IMR-90 (cell line): ENCODE measurements around the gene SIK2. TPM values are rescaled to one million over a fixed set of nuclear protein-coding genes. Genes with fewer than 3 reads are reported as not detected.
A peak's percentile ranks its signal among the peaks of the same experiment; 100 is the strongest.

Source experiments
- ATAC-seq: fragments of 200-7000 bp; cut with Tn5 transposase; 2 replicates; pipeline ENCODE4 v1.9.1; 2020; ENCODE audit warnings: low read depth, mild to moderate bottlenecking, moderate library complexity
- BruUV-seq: library from RNA; stranded (reverse); fragments of 400-500 nt; replicated peaks from 2 replicates; lab custom pipeline; 2021; lab: Mats Ljungman, UMichigan
- CTCF ChIA-PET: fragments of 300-600 bp; formaldehyde crosslinking; extraction: SDS; loops from one replicate; lab custom pipeline; 2021; ENCODE audit warnings: antibody characterized with exemption; lab: Yijun Ruan, JAX
- POLR2A ChIA-PET: fragments of 300-600 bp; sonication (Branson Sonifier 250); formaldehyde crosslinking; loops from one replicate; lab custom pipeline; 2022; ENCODE audit warnings: antibody characterized with exemption; ENCODE audit not compliant: unreplicated experiment; lab: Charles Lee
- DNase-seq: peaks from one replicate; pipeline ENCODE4 v3.0.0; 2013
- H2AFZ ChIP-seq: replicated peaks from 2 replicates; pipeline ENCODE3; 2013; ENCODE audit warnings: low read length, mild to moderate bottlenecking; ENCODE audit not compliant: poor library complexity
- H2AK5ac ChIP-seq: 2 replicates; pipeline ENCODE4 v1.6.1; 2013; ENCODE audit warnings: low read depth, low read length, inconsistent platforms
- H2AK9ac ChIP-seq: replicated peaks from 2 replicates; pipeline ENCODE3; 2013; ENCODE audit warnings: mild to moderate bottlenecking, low read depth, low read length, moderate library complexity; ENCODE audit not compliant: poor library complexity
- H2BK120ac ChIP-seq: 2 replicates; pipeline ENCODE4 v1.6.1; 2013; ENCODE audit warnings: low read depth, low read length, inconsistent platforms
- H2BK15ac ChIP-seq: 3 replicates; pipeline ENCODE4 v1.6.1; 2013; ENCODE audit warnings: low read depth, low read length, inconsistent platforms
- H2BK20ac ChIP-seq: 2 replicates; pipeline ENCODE4 v1.6.1; 2013; ENCODE audit warnings: low read depth, mild to moderate bottlenecking, inconsistent platforms, low read length, moderate library complexity
- H2BK5ac ChIP-seq: 2 replicates; pipeline ENCODE4 v1.6.1; 2013; ENCODE audit warnings: mild to moderate bottlenecking, low read depth, low read length, inconsistent platforms; ENCODE audit not compliant: poor library complexity, severe bottlenecking
- H3K14ac ChIP-seq: replicated peaks from 2 replicates; pipeline ENCODE4 v1.6.1; 2013; ENCODE audit warnings: low read depth, low read length, inconsistent platforms
- H3K18ac ChIP-seq: 2 replicates; pipeline ENCODE4 v1.6.1; 2013; ENCODE audit warnings: low read depth, low read length, control low read depth
- H3K23ac ChIP-seq: 2 replicates; pipeline ENCODE4 v1.6.1; 2013; ENCODE audit warnings: low read depth, low read length, inconsistent platforms
- H3K27ac ChIP-seq: 2 replicates; pipeline ENCODE4 v1.5.1; 2013; ENCODE audit warnings: mild to moderate bottlenecking, control low read depth, low read length; ENCODE audit not compliant: insufficient read depth
- H3K27me3 ChIP-seq: 2 replicates; pipeline ENCODE4 v1.6.1; 2013; ENCODE audit warnings: low read length; ENCODE audit not compliant: control insufficient read depth, insufficient read depth
- H3K36me3 ChIP-seq: 2 replicates; pipeline ENCODE4 v1.6.1; 2013; ENCODE audit warnings: low read length, mixed read lengths; ENCODE audit not compliant: control insufficient read depth, insufficient read depth
- H3K4ac ChIP-seq: 2 replicates; pipeline ENCODE4 v1.6.1; 2013; ENCODE audit warnings: low read depth, low read length, inconsistent platforms
- H3K4me1 ChIP-seq: 2 replicates; pipeline ENCODE4 v1.6.1; 2013; ENCODE audit warnings: low read length, mixed read lengths; ENCODE audit not compliant: control insufficient read depth, insufficient read depth
- H3K4me2 ChIP-seq: 2 replicates; pipeline ENCODE4 v1.6.1; 2013; ENCODE audit warnings: low read depth, mild to moderate bottlenecking, control low read depth, low read length, moderate library complexity
- H3K4me3 ChIP-seq: 2 replicates; pipeline ENCODE4 v1.5.1; 2013; ENCODE audit warnings: low read depth, mild to moderate bottlenecking, control low read depth, low read length, moderate library complexity; ENCODE audit not compliant: insufficient read depth
- H3K56ac ChIP-seq: 2 replicates; pipeline ENCODE4 v1.6.1; 2013; ENCODE audit warnings: low read length, inconsistent platforms; ENCODE audit not compliant: insufficient read depth; ENCODE audit errors: extremely low read depth
- H3K79me1 ChIP-seq, 2 experiments: 2 replicates each; pipeline ENCODE4 v1.6.1; 2013; ENCODE audit warnings: low read length in 2 of 2, inconsistent platforms in 1 of 2, low read depth in 1 of 2
- H3K9ac ChIP-seq: 2 replicates; pipeline ENCODE4 v1.6.1; 2013; ENCODE audit warnings: low read depth, low read length, control low read depth
- H3K9me1 ChIP-seq: 2 replicates; pipeline ENCODE4 v1.6.1; 2013; ENCODE audit warnings: low read length, inconsistent platforms; ENCODE audit not compliant: insufficient read depth
- H3K9me3 ChIP-seq: 2 replicates; pipeline ENCODE4 v1.6.1; 2013; ENCODE audit warnings: low read length; ENCODE audit not compliant: control insufficient read depth, insufficient read depth
- H4K20me1 ChIP-seq: 2 replicates; pipeline ENCODE4 v1.6.1; 2013; ENCODE audit warnings: low read length, inconsistent platforms; ENCODE audit not compliant: insufficient read depth
- H4K5ac ChIP-seq: 2 replicates; pipeline ENCODE4 v1.6.1; 2013; ENCODE audit warnings: mild to moderate bottlenecking, low read depth, low read length, control low read depth
- H4K8ac ChIP-seq, 2 experiments: 2 replicates each; pipeline ENCODE4 v1.6.1; 2013; ENCODE audit warnings: low read depth in 2 of 2, low read length in 2 of 2, control low read depth in 1 of 2, inconsistent platforms in 1 of 2
- H4K91ac ChIP-seq: 2 replicates; pipeline ENCODE4 v1.6.1; 2013; ENCODE audit warnings: low read depth, low read length, inconsistent platforms; ENCODE audit not compliant: insufficient read depth
- BHLHE40 ChIP-seq: fragments of 150-350 bp; IDR thresholded peaks from 2 replicates; pipeline ENCODE4 v1.6.1; 2016; ENCODE audit warnings: mild to moderate bottlenecking, low read depth, low read length
- CEBPB ChIP-seq: IDR thresholded peaks from 2 replicates; pipeline ENCODE4 v1.6.1; 2012; ENCODE audit warnings: low read depth, low read length, improper control_type of control experiment
- CHD1 ChIP-seq: IDR thresholded peaks from 2 replicates; pipeline ENCODE4 v1.6.1; 2012; ENCODE audit warnings: low read depth, low read length, improper control_type of control experiment
- CTCF ChIP-seq: conservative IDR thresholded peaks from 2 replicates; pipeline ENCODE4 v1.5.1; 2012; ENCODE audit warnings: mild to moderate bottlenecking, low read depth, low read length, improper control_type of control experiment
- ELK1 ChIP-seq: fragments of 150-350 bp; IDR thresholded peaks from 2 replicates; pipeline ENCODE4 v1.6.1; 2016; ENCODE audit warnings: low read depth, mild to moderate bottlenecking, low read length, moderate library complexity, borderline replicate concordance
- MAFK ChIP-seq: IDR thresholded peaks from 2 replicates; pipeline ENCODE4 v1.6.1; 2012; ENCODE audit warnings: low read depth, low read length, improper control_type of control experiment
- MAZ ChIP-seq: IDR thresholded peaks from 2 replicates; pipeline ENCODE4 v1.6.1; 2012; ENCODE audit warnings: low read depth, mild to moderate bottlenecking, low read length, improper control_type of control experiment, moderate library complexity, borderline replicate concordance
- MXI1 ChIP-seq: IDR thresholded peaks from 2 replicates; pipeline ENCODE4 v1.6.1; 2012; ENCODE audit warnings: low read depth, mild to moderate bottlenecking, low read length, moderate library complexity, borderline replicate concordance
- NFE2L2 ChIP-seq: fragments of 150-350 bp; IDR thresholded peaks from 2 replicates; pipeline ENCODE4 v1.6.1; 2016; ENCODE audit warnings: low read depth, mild to moderate bottlenecking, low read length
- POLR2A ChIP-seq: IDR thresholded peaks from 2 replicates; pipeline ENCODE4 v1.6.1; 2012; ENCODE audit warnings: mild to moderate bottlenecking, low read depth, low read length
- RAD21 ChIP-seq: IDR thresholded peaks from 2 replicates; pipeline ENCODE4 v1.6.1; 2012; ENCODE audit warnings: low read length, improper control_type of control experiment
- RFX5 ChIP-seq: IDR thresholded peaks from 2 replicates; pipeline ENCODE4 v1.8.0; 2012; ENCODE audit warnings: low read depth, mild to moderate bottlenecking, low read length, moderate library complexity
- SMC3 ChIP-seq: fragments of 150-350 bp; IDR thresholded peaks from 2 replicates; pipeline ENCODE4 v1.6.1; 2016; ENCODE audit warnings: low read depth, mild to moderate bottlenecking, antibody characterized with exemption, low read length, moderate library complexity
- USF2 ChIP-seq: fragments of 150-350 bp; IDR thresholded peaks from 2 replicates; pipeline ENCODE4 v1.6.1; 2017; ENCODE audit warnings: mild to moderate bottlenecking, antibody characterized with exemption, low read length, low read depth
- WGBS, 2 experiments: methylation state at CpG; one replicate each; pipeline versions ENCODE4 v1.1.5 to v1.1.7; 2013; ENCODE audit warnings: missing lambda C conversion rate in 2 of 2; ENCODE audit not compliant: insufficient read length in 1 of 2; ENCODE audit errors: extremely low coverage in 2 of 2; 5-methylcytosine and 5-hydroxymethylcytosine counted together
- dilution Hi-C: fragments of 300-500 bp; cut with HindIII; formaldehyde crosslinking; loops from one replicate; pipeline ENCODE4 v1.14.3; 2018; ENCODE audit warnings: low sequenced_read_pairs; ENCODE audit not compliant: unreplicated experiment
- in situ Hi-C: fragments of 300-500 bp; cut with MboI; formaldehyde crosslinking; loops from 3 replicates; pipeline ENCODE4 v1.14.3; 2019; ENCODE audit warnings: low sequenced_read_pairs, inconsistent platforms, mixed read lengths
- intact Hi-C: fragments of 100-400 bp; cut with micrococcal nuclease; formaldehyde crosslinking; loops from 2 replicates; pipeline ENCODE4 v1.10.0; 2022
- polyA plus RNA-seq, 3 experiments: library from polyadenylated mRNA; depleted of rRNA; stranded (reverse); fragments of >200 nt; gene quantifications; 2 replicates each; pipeline ENCODE4 v1.2.3, GENCODE V29; 2012; ENCODE audit warnings: low replicate concordance in 1 of 3
- total RNA-seq: library from RNA; depleted of rRNA; stranded (reverse); fragments of >200 nt; gene quantifications from 2 replicates; pipeline ENCODE4 v1.2.3, GENCODE V29; 2012

The SIK2 gene
- total and polyA plus RNA-seq, 2 of the 4 experiments (the other 2 are of a cell fraction), result 7.9 to 10.4 TPM

- Histone ChIP-seq H3K79me1 (no peaks in the 10 kb centered on the region), H3K4ac (no peak overlapping the region), H4K5ac (no peak overlapping the region), H4K20me1 (no peaks in the 10 kb centered on the region), H4K8ac (no peak overlapping the region), H2BK20ac (no peak overlapping the region), H3K14ac (peak overlapping the region; percentile 55; the same call in 1 of the 2 replicates), H2AK5ac (no peak overlapping the region), H3K18ac (no peak overlapping the region), H3K9me1 (peaks cover 19% of the 10 kb centered on the region), H2AFZ (no peak overlapping the region), H3K4me3 (no peak overlapping the region), H2BK15ac (no peak overlapping the region), H2BK5ac (no peak overlapping the region), H3K36me3 (no peaks in the 10 kb centered on the region), H4K91ac (no peak overlapping the region), H3K9me3 (no peaks in the 10 kb centered on the region), H3K27me3 (no peaks in the 10 kb centered on the region), H3K9ac (no peak overlapping the region), H3K56ac (no peak overlapping the region), H2BK120ac (0 out of 2 replicates have a peak overlapping the region, but pooled peaks have one; percentile 75), H3K27ac (no peak overlapping the region), H3K23ac (no peak overlapping the region), H3K4me1 (peaks cover 9% of the 10 kb centered on the region), H2AK9ac (no peak overlapping the region), H3K4me2 (no peak overlapping the region)
- BruUV-seq, result no TSS peak
- dilution Hi-C loops, result no loop called here
- ATAC-seq, result no peak
- intact Hi-C loops, result no loop called here
- CTCF ChIA-PET, result interaction anchor here (0.7 kb wide), 1 partner anchor 156 kb away, joined by 3 read pairs; no protein-coding TSS in a partner anchor
- POLR2A ChIA-PET, result interaction anchor here (0.5 kb wide), 1 partner anchor 274 kb away, joined by 3 read pairs; no protein-coding TSS in a partner anchor
- in situ Hi-C loops, result no loop called here
- TF ChIP-seq ELK1 (no peak), SMC3 (no peak), CTCF (no peak), CHD1 (no peak), CEBPB (no peak), RFX5 (no peak), RAD21 (no peak), BHLHE40 (no peak), MAFK (no peak), POLR2A (no peak), MAZ (no peak), MXI1 (no peak), NFE2L2 (no peak), USF2 (no peak)
- DNase-seq, result no peak
- no CpG with 5 or more reads among the region's 3 CpGs for WGBS, 2 experiments
These were observed 29.7 kb upstream of the SIK2 start for GRCh38 chr11:111572581-111572980.
